Gastroesophageal sphincter (tissue), 3 donors: ENCODE measurements around the gene COL4A2.

Experiments used
- CTCF ChIP-seq, 4 experiments: fragments of 200-600 bp in 2 of 4; fragments of 450-650 bp in 2 of 4; sonication (generic) in 1 of 4; IDR thresholded peaks; one replicate each; pipeline ENCODE4 v1.5.1; 2017 to 2019; ENCODE audit warnings: antibody characterized with exemption in 4 of 4, mild to moderate bottlenecking in 2 of 4, moderate library complexity in 2 of 4
- EP300 ChIP-seq: sonication (generic); formaldehyde crosslinking; IDR thresholded peaks from one replicate; pipeline ENCODE4 v1.6.1; 2017; ENCODE audit warnings: antibody characterized with exemption, mild to moderate bottlenecking
- POLR2A ChIP-seq, 2 donors: fragments of 450-650 bp; IDR thresholded peaks; one replicate each; pipeline ENCODE4 v1.6.1; 2017; ENCODE audit warnings: antibody characterized with exemption in 2 of 2, mild to moderate bottlenecking in 2 of 2, moderate library complexity in 1 of 2
- POLR2AphosphoS5 ChIP-seq: sonication (generic); formaldehyde crosslinking; IDR thresholded peaks from one replicate; pipeline ENCODE4 v1.6.1; 2017; ENCODE audit warnings: antibody characterized with exemption

DNA sequence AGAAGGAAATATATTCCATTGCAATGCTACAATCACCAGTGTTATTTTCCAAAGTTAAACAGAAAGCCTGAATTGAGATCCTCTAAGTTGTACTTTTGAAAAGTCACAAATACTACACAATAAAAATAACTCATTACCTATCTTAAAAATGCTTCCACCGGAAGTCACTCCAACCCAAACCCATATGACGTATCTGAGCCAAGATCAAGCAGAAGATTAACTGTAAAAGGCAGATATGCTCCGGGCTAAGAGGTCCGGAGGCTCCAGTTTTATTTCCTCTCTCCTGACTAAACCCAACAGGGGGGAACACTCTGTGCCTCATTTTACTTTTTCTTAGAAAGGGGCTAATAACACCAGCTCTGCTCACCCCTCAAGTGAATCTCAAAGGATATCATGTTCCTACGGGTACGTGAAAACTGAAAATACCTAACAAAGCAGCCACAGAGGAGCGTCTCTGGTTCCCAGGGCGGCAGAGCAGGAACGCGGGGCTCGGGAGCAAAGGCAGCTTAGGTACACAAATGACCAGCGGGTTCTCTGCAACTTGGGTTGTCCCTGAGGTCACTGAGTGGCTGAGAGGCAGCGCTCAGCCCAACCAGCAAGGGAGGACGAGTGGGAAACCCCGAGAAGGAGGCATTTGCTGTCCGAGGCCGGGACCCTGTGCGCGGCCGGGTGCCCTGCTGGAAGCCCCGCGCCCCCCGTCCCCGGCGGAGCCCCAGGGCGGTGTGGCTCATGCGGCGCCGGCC is 253.7 kb downstream of the COL4A2 start:
- TF ChIP-seq POLR2AphosphoS5 (peak; percentile 73), CTCF (IDR thresholded peaks at IDR 0.05) (no peak), POLR2A (IDR thresholded peaks at IDR 0.05) (no peak), EP300 (no peak)
